Measurements from ENCODE around the gene MAP1S. TPM values are rescaled to one million over a fixed set of nuclear protein-coding genes. Genes with fewer than 3 reads are reported as not detected.
A peak's percentile ranks its signal among the peaks of the same experiment; 100 is the strongest.

MAP1S gene
- total RNA-seq, 4 donors from 2014 or later, result 20.0 to 61.5 (median 35.1) TPM

DNA sequence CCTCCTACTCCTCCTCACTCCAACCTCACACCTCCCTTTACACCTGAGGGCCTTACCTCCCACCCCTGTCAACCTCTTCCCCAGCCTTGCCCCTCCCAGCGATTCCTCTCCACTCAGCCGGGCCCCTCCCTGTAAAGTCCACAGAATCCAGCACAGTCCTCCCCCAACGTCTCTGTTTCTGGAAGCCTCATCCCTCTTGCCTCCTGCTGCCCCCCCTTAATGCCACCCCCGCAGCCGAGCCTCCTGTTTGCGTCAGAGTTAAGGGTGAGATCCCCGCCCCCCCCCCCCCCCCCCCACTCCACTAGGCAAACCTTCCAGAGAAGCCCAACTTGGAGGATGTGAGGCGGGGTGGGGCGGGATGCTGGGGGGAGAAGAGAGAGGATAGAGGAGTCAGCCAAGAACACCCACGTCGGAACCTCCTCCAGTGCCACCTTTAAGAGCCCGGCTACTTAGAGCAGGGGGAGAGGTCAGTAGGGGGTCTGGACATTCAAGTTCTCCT lies 33.2 kb upstream of the MAP1S start:
- no peak for ATAC-seq

DNA sequence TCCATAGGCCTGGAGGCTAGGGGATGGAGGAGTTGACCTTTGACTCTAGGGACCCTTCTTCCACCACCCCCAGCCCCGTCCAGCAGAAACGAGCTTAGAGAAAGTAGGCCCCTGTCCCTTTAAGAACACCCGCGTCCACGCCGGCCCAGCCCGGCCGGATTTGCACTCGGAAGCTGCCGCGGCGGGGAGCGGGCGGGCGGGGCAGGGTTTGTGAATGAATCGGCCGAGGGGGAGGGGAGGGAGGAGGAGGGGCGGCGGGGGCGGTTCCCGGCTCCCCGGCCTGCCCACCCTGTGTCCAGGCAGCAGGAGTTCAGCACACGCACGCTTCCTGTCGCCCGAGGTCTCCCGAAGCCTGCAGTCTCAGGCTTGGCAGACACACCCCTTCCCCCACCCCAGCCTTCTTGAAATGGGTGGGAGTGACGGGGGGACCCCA lies 32.7 kb upstream of the MAP1S start:
- Histone ChIP-seq H3K36me3 (no peaks in the 10 kb centered on the region), H3K9me3 (no peaks in the 10 kb centered on the region), H3K27ac (no peak overlapping the region), H3K4me3 (peak overlapping the region in 1 of 4 donors; percentile 9), H3K4me1 (peaks cover 0 to 5% of the 10 kb centered on the region in 2 donors), H3K27me3 (peaks cover 35 to 75% (median 54%) of the 10 kb centered on the region in 3 donors)
- DNase-seq (no peak), ATAC-seq (no peak)
- intact Hi-C loops (cut with DNase I; ENCODE audit: low total_unique reads), result no loop called here
- TF ChIP-seq POLR2A (IDR thresholded peaks at IDR 0.05), result no peak
- TF ChIP-seq CTCF (IDR thresholded peaks at IDR 0.05 in 4 of 5, conservative IDR thresholded peaks at IDR 0.05 in 1 of 5), result no peak
- in situ Hi-C loops (cut with MboI; ENCODE audit: low sequenced_read_pairs in 4 of 4), result no loop called here

More for the DNA sequence above, 33.2 kb upstream of the MAP1S start:
- Histone ChIP-seq H3K27me3 (peaks cover 34 to 75% (median 54%) of the 10 kb centered on the region in 3 donors), H3K9me3 (no peaks in the 10 kb centered on the region), H3K27ac (no peak overlapping the region), H3K36me3 (no peaks in the 10 kb centered on the region), H3K4me3 (peak overlapping the region in 1 of 4 donors; percentile 9), H3K4me1 (peaks cover 0 to 5% of the 10 kb centered on the region in 2 donors)
- in situ Hi-C loops (cut with MboI; ENCODE audit: low sequenced_read_pairs in 4 of 4) (no loop called here), intact Hi-C loops (cut with DNase I; ENCODE audit: low total_unique reads) (no loop called here)
- no peak for TF ChIP-seq POLR2A (IDR thresholded peaks at IDR 0.05)
- TF ChIP-seq CTCF (IDR thresholded peaks at IDR 0.05 in 4 of 5, conservative IDR thresholded peaks at IDR 0.05 in 1 of 5), result no peak
- DNase-seq, result no peak

DNA sequence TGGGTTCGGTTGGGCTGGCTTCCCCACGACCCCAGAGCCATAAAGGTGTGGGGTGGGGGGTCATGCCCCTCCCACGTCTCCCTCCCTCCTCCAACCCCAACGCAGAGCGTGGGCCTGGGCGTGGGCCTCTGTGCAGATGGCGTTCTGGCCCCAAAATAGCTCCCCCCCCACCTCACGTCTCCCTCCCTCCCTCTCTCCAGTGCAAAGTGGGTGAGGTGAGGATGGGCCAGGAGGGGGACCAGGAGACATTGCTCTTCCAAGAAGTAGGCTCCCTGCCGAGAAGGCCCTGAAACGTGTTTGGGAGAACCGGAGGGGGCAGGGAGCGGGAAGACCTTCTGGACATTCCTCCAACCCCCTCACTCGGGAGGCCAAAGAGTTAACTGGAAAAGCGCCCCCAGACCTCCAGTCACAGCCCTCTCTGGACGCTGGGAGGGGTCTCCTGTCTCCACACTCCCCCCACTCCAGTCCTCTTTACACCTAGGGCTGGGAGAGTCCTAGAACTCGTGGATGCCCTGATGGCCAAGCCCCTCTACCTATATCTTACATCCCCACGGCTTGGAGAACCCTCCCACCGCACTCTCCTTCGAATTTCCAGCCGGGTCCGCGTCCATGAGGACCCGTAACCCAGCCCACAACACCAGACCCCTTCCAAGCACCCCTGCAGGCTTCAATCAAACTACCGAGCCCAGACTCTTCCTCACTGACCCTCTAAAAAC lies 32.0 kb upstream of the MAP1S start:
- Histone ChIP-seq H3K9me3 (no peaks in the 10 kb centered on the region), H3K4me1 (peaks cover 0 to 5% of the 10 kb centered on the region in 2 donors), H3K27me3 (peaks cover 38 to 78% (median 54%) of the 10 kb centered on the region in 3 donors), H3K27ac (no peak overlapping the region), H3K4me3 (no peak overlapping the region), H3K36me3 (no peaks in the 10 kb centered on the region)
- TF ChIP-seq POLR2A (IDR thresholded peaks at IDR 0.05) (no peak), CTCF (IDR thresholded peaks at IDR 0.05 in 4 of 5, conservative IDR thresholded peaks at IDR 0.05 in 1 of 5) (no peak)
- intact Hi-C loops (cut with DNase I; ENCODE audit: low total_unique reads) (no loop called here), in situ Hi-C loops (cut with MboI; ENCODE audit: low sequenced_read_pairs in 4 of 4) (no loop called here)
- DNase-seq (no peak), ATAC-seq (no peak)

DNA sequence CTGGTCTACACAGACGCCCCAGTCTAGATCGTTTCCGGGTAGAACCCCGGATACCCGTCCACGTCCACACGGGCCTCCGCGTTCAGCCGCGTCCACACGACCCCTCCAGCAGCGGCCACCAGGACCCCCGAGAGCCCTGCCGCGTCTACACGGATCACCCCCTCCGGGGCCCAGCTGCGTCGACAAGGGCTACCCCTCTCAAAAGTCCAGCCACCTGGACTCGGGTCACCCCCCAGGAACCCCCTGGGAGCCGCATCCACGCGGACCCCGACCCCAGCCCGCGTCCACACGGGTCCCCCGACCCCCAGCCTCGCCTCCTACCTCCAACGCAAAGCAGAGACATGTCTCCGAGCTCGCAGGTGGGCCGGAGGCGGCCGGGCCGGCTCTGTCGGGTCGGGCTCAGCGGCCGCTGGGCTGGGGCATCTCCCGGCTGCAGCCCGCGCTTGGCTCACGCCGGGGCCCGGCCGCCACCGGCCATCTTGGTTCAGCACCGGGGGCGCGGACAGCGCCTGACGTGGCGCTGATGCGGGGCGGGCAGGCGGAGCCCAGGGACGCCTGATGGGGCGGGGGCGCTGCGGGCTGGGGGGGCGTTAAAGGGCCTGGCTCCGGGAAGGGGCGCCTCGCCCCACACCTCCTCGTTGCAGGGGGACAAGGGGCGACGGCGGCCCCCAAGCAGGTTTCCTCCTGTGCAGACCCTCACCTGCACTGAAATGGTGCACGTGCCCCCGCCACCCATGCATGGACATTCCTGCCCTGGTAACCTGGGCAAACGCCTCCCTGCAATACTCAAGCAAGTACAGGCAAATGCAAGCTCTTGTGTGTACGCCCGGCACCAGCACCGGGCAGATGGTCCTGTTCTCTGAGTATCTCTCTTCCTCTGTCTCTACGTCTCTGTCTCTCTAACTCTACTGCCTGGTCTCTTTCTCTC lies 31.2 kb upstream of the MAP1S start, which contains the start of gene UNC13A:
TSS of gene UNC13A (minus strand) at position 498 of the 928 bp plus-strand sequence. CDS start at position 343, 155 bp downstream.
- no peak for DNase-seq
- ATAC-seq, result no peak
- Histone ChIP-seq H3K36me3 (no peaks in the 10 kb centered on the region), H3K27ac (no peak within 1 kb of the TSS), H3K9me3 (no peaks in the 10 kb centered on the region), H3K27me3 (peaks cover 38 to 80% (median 54%) of the 10 kb centered on the region in 3 donors), H3K4me3 (no peak within 1 kb of the TSS), H3K4me1 (peaks cover 0 to 5% of the 10 kb centered on the region in 2 donors)
- intact Hi-C loops (cut with DNase I; ENCODE audit: low total_unique reads), result no loop called here
- in situ Hi-C loops (cut with MboI; ENCODE audit: low sequenced_read_pairs in 4 of 4), result no loop called here
- no peak for TF ChIP-seq POLR2A (IDR thresholded peaks at IDR 0.05)
- TF ChIP-seq CTCF (IDR thresholded peaks at IDR 0.05 in 4 of 5, conservative IDR thresholded peaks at IDR 0.05 in 1 of 5), result no peak

Data from gastrocnemius medialis (tissue), 4 donors.